GM19193 (cell line): ENCODE measurements around the gene SENP3.

Experiments
- POLR2A ChIP-seq: IDR thresholded peaks from 4 replicates; pipeline ENCODE4 v1.6.1; 2011; ENCODE audit not compliant: insufficient read depth, insufficient read length; ENCODE audit errors: extremely low read depth

Gene SENP3

GRCh38 chr17:7563115-7563869 is 1.6 kb downstream of the SENP3 start:
- no peak for TF ChIP-seq POLR2A

DNA sequence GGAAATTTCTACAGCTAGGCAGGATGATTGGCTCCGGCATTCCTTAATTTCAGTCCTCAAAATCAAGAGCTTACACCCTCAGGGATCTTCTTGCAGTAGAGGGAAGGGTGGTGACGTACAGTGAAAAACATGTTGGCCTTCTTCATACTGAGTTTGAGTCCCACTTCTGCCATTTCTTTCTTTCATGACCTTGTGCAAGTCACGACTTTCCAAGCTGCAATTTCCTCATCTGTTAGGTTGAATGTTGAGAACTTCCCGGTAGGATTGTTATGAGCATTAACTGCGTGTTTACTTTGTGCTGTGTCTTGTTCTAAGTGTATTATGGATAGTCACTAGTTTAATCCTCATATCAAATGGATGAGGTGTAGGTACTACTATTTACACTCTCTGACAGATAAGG is 7.9 kb downstream of the SENP3 start:
- TF ChIP-seq POLR2A, result no peak

- no peak for TF ChIP-seq POLR2A
Measured at GRCh38 chr17:7570351-7570750, 8.6 kb downstream of the SENP3 start.

DNA sequence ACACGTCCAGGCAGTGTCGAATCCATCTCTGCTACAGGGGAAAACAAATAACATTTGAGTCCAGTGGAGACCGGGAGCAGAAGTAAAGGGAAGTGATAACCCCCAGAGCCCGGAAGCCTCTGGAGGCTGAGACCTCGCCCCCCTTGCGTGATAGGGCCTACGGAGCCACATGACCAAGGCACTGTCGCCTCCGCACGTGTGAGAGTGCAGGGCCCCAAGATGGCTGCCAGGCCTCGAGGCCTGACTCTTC is 10.5 kb downstream of the SENP3 start:
- no peak for TF ChIP-seq POLR2A

DNA sequence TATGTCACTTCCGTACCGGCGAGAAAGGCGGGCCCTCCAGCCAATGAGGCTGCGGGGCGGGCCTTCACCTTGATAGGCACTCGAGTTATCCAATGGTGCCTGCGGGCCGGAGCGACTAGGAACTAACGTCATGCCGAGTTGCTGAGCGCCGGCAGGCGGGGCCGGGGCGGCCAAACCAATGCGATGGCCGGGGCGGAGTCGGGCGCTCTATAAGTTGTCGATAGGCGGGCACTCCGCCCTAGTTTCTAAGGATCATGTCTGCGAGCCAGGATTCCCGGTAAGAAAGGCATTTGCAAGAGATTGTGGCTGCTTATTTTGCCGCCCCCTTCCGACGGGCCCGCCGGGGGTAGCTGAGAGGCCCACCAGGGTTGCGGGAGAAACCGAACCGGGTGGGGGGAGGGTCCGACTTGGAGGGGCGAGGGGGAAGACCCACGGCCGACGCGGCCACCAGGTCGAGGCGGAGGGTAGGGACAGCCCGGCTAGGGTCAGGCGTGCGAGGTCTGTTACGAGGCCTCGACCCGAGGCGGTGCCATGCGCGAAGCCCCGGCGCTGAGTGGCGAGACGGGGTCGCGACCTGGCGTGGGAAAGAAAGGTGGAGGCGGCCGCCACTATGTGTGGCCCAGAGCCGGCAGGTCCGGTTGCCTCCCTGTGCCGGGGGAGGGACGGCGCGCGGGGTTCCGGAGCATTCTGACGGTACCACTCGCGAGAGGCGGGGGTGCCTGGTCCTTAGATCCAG is 11.0 kb downstream of the SENP3 start:
- peak; percentile 99 for TF ChIP-seq POLR2A

- TF ChIP-seq POLR2A, result peak; percentile 59
Measured at GRCh38 chr17:7573324-7574080, 11.8 kb downstream of the SENP3 start.

GRCh38 chr17:7574176-7574953 is 12.6 kb downstream of the SENP3 start:
- no peak for TF ChIP-seq POLR2A

DNA sequence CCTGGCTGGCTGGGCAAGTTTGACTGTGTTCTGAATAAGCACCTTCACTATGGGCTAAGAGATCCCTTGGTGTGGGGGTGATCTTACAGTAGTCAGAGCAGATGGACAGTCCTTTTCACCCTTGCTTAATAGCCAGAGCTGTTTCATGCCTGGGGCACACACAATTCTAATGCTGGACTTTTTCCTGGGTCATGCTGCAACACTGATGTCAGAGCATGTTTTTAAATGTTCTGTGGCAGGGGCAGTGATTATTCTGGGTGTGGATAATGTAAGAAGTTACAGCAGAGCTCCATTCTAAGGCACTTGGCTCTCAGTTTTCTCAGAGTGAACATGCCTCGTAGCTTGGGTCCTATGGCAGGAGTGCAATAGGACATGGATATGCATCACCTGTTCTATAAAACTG is 13.8 kb downstream of the SENP3 start:
- TF ChIP-seq POLR2A, result no peak

DNA sequence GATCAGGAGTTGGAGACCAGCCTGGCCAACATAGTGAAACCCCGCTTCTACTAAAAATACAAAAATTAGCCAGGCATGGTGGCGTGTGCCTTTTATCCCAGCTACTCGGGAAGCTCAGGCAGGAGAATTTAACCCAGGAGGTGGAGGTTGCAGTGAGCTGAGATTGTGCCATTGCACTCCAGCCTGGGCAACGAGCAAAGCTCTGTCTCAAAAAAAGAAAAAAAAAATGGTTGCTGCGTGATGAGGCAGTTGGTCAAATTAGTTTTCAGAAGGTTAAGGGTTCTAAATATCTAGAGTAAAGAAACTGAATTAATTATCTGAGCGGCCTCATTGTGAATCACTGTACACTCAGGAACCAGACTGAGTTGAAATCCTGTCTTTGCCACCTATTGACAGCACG is 14.2 kb downstream of the SENP3 start:
- TF ChIP-seq POLR2A, result no peak

GRCh38 chr17:7576432-7576937 is 14.8 kb downstream of the SENP3 start:
- TF ChIP-seq POLR2A, result peak; percentile 47

DNA sequence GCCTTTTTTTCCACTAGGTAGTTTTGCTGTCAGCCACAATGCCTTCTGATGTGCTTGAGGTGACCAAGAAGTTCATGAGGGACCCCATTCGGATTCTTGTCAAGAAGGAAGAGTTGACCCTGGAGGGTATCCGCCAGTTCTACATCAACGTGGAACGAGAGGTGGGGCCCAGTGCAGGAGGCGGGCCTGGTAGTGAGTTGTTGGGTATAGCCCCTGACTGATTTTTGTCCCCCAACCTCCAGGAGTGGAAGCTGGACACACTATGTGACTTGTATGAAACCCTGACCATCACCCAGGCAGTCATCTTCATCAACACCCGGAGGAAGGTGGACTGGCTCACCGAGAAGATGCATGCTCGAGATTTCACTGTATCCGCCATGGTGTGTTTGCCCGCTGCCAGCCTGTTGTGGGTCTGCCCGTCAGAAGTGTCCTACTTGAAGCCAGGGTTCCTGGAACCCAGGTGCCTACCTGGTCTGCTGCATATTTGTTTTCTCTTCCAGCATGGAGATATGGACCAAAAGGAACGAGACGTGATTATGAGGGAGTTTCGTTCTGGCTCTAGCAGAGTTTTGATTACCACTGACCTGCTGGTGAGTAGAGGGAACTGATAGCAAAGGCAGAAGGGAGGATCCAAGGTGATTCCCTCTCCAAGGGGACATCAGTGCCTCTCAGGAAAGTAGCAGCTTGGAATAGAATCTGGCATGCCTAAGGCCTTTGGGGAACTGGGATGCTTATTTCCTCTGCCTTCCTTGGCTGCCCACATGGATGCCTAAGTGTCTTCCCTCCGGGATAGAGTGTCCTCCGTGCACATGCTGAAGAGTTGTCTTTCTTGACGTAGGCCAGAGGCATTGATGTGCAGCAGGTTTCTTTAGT is 15.8 kb downstream of the SENP3 start:
- TF ChIP-seq POLR2A, result peak; percentile 43

DNA sequence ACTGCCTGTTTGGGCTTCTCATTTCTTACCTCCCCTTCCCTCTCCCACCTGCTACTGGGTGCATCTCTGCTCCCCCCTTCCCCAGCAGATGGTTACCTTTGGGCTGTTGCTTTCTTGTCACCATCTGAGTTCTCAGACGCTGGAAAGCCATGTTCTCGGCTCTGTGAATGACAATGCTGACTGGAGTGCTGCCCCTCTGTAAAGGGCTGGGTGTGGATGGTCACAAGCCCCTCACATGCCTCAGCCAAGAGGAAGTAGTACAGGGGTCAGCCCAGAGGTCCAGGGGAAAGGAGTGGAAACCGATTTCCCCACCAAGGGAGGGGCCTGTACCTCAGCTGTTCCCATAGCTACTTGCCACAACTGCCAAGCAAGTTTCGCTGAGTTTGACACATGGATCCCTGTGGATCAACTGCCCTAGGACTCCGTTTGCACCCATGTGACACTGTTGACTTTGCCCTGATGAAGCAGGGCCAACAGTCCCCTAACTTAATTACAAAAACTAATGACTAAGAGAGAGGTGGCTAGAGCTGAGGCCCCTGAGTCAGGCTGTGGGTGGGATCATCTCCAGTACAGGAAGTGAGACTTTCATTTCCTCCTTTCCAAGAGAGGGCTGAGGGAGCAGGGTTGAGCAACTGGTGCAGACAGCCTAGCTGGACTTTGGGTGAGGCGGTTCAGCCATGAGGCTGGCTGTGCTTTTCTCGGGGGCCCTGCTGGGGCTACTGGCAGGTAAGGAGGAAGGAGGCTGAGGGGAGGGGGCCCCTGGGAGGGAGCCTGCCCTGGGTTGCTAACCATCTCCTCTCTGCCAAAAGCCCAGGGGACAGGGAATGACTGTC is 17.5 kb downstream of the SENP3 start, which contains the start of gene CD68:
TSS of gene CD68 (plus strand) at position 638 of the 833 bp plus-strand sequence. CDS start at position 678, 40 bp downstream.
- peak; percentile 65 for TF ChIP-seq POLR2A
